ENCODE data around the gene FOXP4.

Gene FOXP4

GRCh38 chr6:41529049-41529448 is 17.1 kb upstream of the FOXP4 start:
- H4K20me1 ChIP-seq: peaks cover 0 to 55% (median 7%) of the 10 kb centered on the region in 11 experiments; a peak in 11 of 22 replicates
- H3K36me3 ChIP-seq: no peaks in the 10 kb centered on the region
- peaks cover 0 to 21% (median 11%) of the 10 kb centered on the region in 11 experiments; a peak in 14 of 22 replicates for H3K27me3 ChIP-seq
- H3K9me3 ChIP-seq (replicated peaks in 1 of 11): no peaks in the 10 kb centered on the region
- H3K27ac ChIP-seq: no peak overlapping the region; a peak in 1 of 22 replicates
- TF ChIP-seq Cebpa-rat (IDR thresholded peaks at IDR 0.05): no peak
- H3K4me3 ChIP-seq: no peak overlapping the region; a peak in 1 of 20 replicates
- H3K4me1 ChIP-seq: peaks cover 41 to 76% (median 73%) of the 10 kb centered on the region in 10 experiments
- 0 out of 22 replicates have a peak overlapping the region, but pooled peaks of 1 of the 11 experiments have one; percentile 3 for H3K9ac ChIP-seq
- H3K4me2 ChIP-seq: peak overlapping the region in 10 of 11 experiments; percentile 63 to 97 (median 94); a peak in 19 of 22 replicates

- Histone ChIP-seq H3K9me3 (replicated peaks in 1 of 11) (no peaks in the 10 kb centered on the region), H3K4me3 (no peak overlapping the region), H4K20me1 (peaks cover 0 to 55% (median 7%) of the 10 kb centered on the region in 11 experiments; a peak in 11 of 22 replicates), H3K27me3 (peaks cover 0 to 21% (median 11%) of the 10 kb centered on the region in 11 experiments; a peak in 14 of 22 replicates), H3K27ac (no peak overlapping the region), H3K36me3 (no peaks in the 10 kb centered on the region), H3K4me2 (peak overlapping the region in 9 of 11 experiments; percentile 82 to 97 (median 94); a peak in 19 of 22 replicates), H3K4me1 (peaks cover 41 to 79% (median 74%) of the 10 kb centered on the region in 10 experiments), H3K9ac (no peak overlapping the region)
- no peak for TF ChIP-seq Cebpa-rat (IDR thresholded peaks at IDR 0.05)
Observed at GRCh38 chr6:41529970-41530369, 16.2 kb upstream of the FOXP4 start.

GRCh38 chr6:41530476-41530875 is 15.7 kb upstream of the FOXP4 start:
- Histone ChIP-seq H3K4me3 (peak overlapping the region in 1 of 10 experiments; percentile 30; a peak in 1 of 20 replicates), H3K27ac (peak overlapping the region in 7 of 11 experiments; percentile 81 to 93 (median 87); a peak in 11 of 22 replicates), H3K4me1 (peaks cover 41 to 80% (median 75%) of the 10 kb centered on the region in 10 experiments), H3K9me3 (replicated peaks in 1 of 11) (no peaks in the 10 kb centered on the region), H3K9ac (peak overlapping the region in 5 of 11 experiments; percentile 75 to 82 (median 79); a peak in 7 of 22 replicates), H3K4me2 (peak overlapping the region; percentile 75 to 97 (median 94)), H3K36me3 (no peaks in the 10 kb centered on the region), H4K20me1 (peaks cover 0 to 55% (median 7%) of the 10 kb centered on the region in 11 experiments; a peak in 11 of 22 replicates), H3K27me3 (peaks cover 0 to 21% (median 11%) of the 10 kb centered on the region in 11 experiments; a peak in 14 of 22 replicates)
- TF ChIP-seq Cebpa-rat (IDR thresholded peaks at IDR 0.05): no peak

- peak overlapping the region; percentile 75 to 97 (median 94) for H3K4me2 ChIP-seq
- peak overlapping the region in 10 of 11 experiments; percentile 67 to 82 (median 75); a peak in 19 of 22 replicates for H3K9ac ChIP-seq
- H3K9me3 ChIP-seq (replicated peaks in 1 of 11): no peaks in the 10 kb centered on the region
- H3K36me3 ChIP-seq: no peaks in the 10 kb centered on the region
- H3K27ac ChIP-seq: peak overlapping the region in 10 of 11 experiments; percentile 70 to 93 (median 86); a peak in 20 of 22 replicates
- H3K4me3 ChIP-seq: peak overlapping the region in 8 of 10 experiments; percentile 30 to 58 (median 46); a peak in 6 of 20 replicates
- H3K27me3 ChIP-seq: peaks cover 0 to 21% (median 11%) of the 10 kb centered on the region in 11 experiments; a peak in 14 of 22 replicates
- H4K20me1 ChIP-seq: peaks cover 0 to 55% (median 7%) of the 10 kb centered on the region in 11 experiments; a peak in 11 of 22 replicates
- no peak for TF ChIP-seq Cebpa-rat (IDR thresholded peaks at IDR 0.05)
- peaks cover 41 to 85% (median 80%) of the 10 kb centered on the region in 10 experiments for H3K4me1 ChIP-seq
Observed at GRCh38 chr6:41531016-41531415, 15.2 kb upstream of the FOXP4 start.

GRCh38 chr6:41531591-41532582 is 14.3 kb upstream of the FOXP4 start:
- no peaks in the 10 kb centered on the region for H3K36me3 ChIP-seq
- H3K4me1 ChIP-seq: peaks cover 47 to 91% (median 84%) of the 10 kb centered on the region in 10 experiments
- H4K20me1 ChIP-seq: peaks cover 0 to 46% (median 7%) of the 10 kb centered on the region in 11 experiments; a peak in 11 of 22 replicates
- H3K9ac ChIP-seq: peak overlapping the region in 10 of 11 experiments; percentile 67 to 82 (median 75); a peak in 21 of 22 replicates
- TF ChIP-seq Cebpa-rat (IDR thresholded peaks at IDR 0.05): peak in 2 of 11 experiments; percentile 27 to 68; a peak in 2 of 22 replicates
- peak overlapping the region in 10 of 11 experiments; percentile 70 to 93 (median 86); a peak in 21 of 22 replicates for H3K27ac ChIP-seq
- H3K4me2 ChIP-seq: peak overlapping the region; percentile 75 to 97 (median 94)
- H3K27me3 ChIP-seq: peaks cover 0 to 21% (median 6%) of the 10 kb centered on the region in 11 experiments; a peak in 13 of 22 replicates
- H3K4me3 ChIP-seq: peak overlapping the region in 8 of 10 experiments; percentile 30 to 58 (median 46); a peak in 14 of 20 replicates
- no peaks in the 10 kb centered on the region for H3K9me3 ChIP-seq (replicated peaks in 1 of 11)

GRCh38 chr6:41535766-41536165 is 10.4 kb upstream of the FOXP4 start:
- peaks cover 0 to 8% (median 0%) of the 10 kb centered on the region in 11 experiments; a peak in 4 of 22 replicates for H4K20me1 ChIP-seq
- no peak for TF ChIP-seq Cebpa-rat (IDR thresholded peaks at IDR 0.05)
- no peak overlapping the region for H3K4me3 ChIP-seq
- H3K4me2 ChIP-seq: peak overlapping the region in 8 of 11 experiments; percentile 3 to 88 (median 71); a peak in 9 of 22 replicates
- H3K36me3 ChIP-seq: no peaks in the 10 kb centered on the region
- no peaks in the 10 kb centered on the region for H3K9me3 ChIP-seq (replicated peaks in 1 of 11)
- H3K27me3 ChIP-seq: no peaks in the 10 kb centered on the region
- peaks cover 55 to 86% (median 74%) of the 10 kb centered on the region in 10 experiments for H3K4me1 ChIP-seq
- no peak overlapping the region for H3K27ac ChIP-seq
- H3K9ac ChIP-seq: no peak overlapping the region

- Histone ChIP-seq H4K20me1 (no peaks in the 10 kb centered on the region; a peak in 1 of 22 replicates), H3K4me1 (peaks cover 41 to 73% (median 62%) of the 10 kb centered on the region in 10 experiments), H3K4me2 (peak overlapping the region; percentile 55 to 88 (median 82)), H3K9me3 (replicated peaks in 1 of 11) (no peaks in the 10 kb centered on the region), H3K36me3 (no peaks in the 10 kb centered on the region), H3K27ac (peak overlapping the region in 6 of 11 experiments; percentile 9 to 78 (median 54); a peak in 9 of 22 replicates), H3K27me3 (no peaks in the 10 kb centered on the region), H3K9ac (0 out of 22 replicates have a peak overlapping the region, but pooled peaks of 2 of the 11 experiments have one; percentile 6 to 7), H3K4me3 (no peak overlapping the region)
- TF ChIP-seq Cebpa-rat (IDR thresholded peaks at IDR 0.05): no peak
Observed at GRCh38 chr6:41536795-41537758, 9.1 kb upstream of the FOXP4 start.

All from BLaER1 treated with 17β-estradiol and CSF1 and Interleukin-3, amounts not matched to agents 10 nM and 100 nM (cell line).